GM18517 (cell line): Measurements from ENCODE around the gene DPYD.
"Not testable (repeated sequence)": the region's sequence is repeated elsewhere in the genome, so short reads cannot be mapped to it uniquely, and the experiment has no call there.

ENCODE experiments used
- ATAC-seq: cut with Tn5 transposase; IDR thresholded peaks from one replicate; pipeline ENCODE4 v1.9.1; 2021; ENCODE audit warnings: mild to moderate bottlenecking, moderate library complexity; ENCODE audit not compliant: unreplicated experiment

DPYD gene

DNA sequence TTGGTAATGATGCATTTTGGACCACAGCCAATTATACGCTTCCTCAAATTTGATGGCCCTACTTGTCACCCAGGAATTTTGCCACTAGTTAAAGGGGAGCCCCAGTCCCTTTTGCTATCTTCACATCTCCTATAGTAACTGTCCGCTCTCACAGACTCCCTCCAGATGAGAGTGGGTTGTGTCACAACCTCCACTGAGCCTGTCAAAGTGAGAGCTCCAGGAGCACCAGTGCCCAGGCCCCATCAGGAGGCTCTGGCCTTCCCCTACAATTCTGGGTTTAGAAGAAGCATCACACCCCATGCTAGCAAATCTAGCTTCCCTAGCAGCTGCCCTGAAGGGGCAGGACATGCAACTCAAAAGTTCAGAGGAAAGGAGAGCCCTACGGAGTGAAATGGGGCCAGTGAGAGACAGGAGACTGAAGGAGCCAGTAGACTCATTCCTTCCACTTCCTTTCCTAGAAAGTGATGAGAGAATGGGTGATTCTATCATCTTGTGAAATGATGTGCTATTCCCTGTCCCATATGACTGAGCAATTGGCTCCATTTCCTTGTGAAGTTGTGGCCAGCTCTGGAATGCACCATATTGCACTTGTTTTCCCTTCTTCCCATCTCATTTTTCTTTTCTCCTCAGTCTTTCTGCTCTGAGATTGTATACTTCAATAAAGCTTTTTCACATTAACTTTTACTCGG, 541.3 kb downstream of the DPYD start:
- no peak for ATAC-seq

DNA sequence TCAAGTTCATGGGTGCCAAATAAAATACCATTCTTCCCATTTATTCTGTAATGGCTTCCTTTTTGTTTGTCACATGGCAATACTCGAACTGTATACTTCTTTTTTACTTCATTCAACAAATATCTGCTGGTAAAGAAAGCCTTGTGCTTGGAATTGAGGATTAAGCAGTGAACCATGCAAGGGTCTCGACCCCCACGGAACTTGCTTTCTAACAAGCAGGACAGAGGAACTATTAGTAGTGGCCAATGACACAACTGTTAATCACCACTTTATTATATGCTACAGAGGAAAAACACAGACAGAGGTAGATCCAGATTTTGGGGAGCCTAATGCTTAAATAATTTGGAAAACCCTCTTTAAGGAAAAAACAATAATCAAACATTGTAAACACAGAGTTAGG, 542.2 kb downstream of the DPYD start:
- no peak for ATAC-seq

DNA sequence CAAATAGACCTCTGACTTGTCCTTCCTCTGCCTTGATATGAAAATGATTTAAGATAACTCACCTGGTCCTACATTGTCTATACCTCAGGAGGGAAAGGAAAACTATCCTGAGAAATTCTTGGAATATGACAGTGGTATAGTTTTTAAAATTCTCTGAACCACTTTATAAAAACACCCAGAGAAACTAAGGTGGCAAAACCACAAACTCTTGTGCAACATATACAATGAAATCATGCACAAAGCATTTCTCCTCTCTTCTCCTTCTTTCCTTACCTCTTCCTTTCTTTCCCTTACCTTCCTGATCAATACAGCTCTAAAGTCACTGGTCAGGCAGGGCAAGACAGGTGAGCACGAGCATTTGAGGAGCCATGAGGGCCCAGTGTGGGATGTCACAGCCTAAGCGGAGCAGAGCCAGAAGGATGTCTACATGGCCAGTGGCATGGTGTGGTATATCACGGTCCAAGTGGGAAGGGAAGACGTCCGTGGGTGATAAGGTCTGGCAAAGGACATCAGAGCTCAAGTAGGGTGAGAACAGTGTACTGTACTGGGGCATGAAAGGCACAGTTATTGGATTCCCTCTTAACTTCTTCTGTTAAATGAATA, 543.3 kb downstream of the DPYD start:
- ATAC-seq, result no peak

DNA sequence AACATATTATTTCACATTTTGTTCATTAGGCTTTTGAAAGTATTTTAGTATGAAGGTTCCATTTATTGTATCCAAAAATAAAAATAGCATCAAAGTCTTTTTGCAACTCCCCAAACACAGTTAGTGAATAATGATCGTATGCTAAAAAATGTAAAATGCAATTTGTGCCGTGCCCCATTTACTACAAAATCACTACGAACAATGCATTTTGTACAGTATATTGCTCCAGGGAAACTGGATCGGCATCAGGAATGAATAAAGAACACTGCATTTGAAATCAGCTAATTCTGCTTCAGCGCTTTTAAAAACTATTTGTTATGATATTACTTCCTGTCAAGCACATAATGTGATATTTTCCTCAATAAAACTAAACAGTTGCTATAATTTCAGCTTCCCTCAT, 547.8 kb downstream of the DPYD start:
- no peak for ATAC-seq

DNA sequence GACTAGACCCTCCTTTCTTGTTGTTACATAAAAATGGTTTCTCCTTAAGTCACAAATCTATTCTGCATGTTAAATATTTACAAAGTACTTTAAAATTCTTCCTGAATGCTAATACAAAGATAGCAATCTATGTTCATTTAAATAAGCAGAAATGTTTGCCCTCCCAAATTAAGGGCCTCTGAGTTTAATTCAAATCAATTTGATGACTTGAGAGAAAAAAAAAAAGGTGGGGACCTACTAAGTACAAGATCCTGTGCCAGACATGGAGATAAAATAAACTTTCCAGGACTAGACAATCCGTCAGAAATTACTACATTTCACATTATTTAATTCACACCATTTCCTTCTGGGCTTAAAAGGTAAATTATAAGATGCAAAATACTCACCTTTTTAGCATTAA, 548.3 kb downstream of the DPYD start:
- no peak for ATAC-seq

DNA sequence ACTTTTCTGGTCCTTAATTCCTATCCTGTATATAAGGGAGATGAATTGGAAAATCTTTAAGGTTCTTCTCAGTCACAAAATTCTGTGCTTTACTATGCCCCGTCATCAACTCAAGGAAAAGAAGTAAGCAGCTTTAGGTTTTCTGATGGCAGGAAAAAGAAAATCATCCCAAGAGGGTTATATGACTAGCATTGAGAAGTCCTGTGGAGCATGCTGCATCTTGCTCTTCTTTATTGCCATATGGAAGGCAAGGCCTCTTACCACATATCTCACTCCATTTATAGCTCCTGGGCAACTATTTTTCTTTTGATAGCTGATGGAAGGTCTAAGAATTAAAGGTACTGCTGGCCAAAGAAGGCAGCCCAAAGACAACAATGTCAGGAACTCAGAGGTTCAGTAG, 552.5 kb downstream of the DPYD start:
- ATAC-seq, result no peak

DNA sequence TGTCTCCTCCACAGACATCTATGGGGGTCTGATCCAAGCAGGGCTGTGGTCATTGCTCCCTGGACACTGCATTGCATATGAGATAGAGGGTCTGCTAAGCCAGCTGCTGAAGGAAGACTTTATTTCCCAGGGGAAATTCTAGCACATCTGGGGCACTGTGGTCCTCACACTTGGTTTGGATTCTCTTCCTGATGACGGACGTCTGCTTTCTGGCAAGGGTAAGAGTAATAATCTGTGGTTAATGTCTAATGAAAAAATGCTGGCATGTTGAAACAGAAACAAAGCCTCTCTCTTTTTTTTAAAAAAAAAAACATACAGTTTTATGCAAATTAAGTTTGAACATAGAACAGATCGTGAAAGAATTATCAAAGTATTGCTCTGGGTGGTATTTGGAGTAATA, 553.9 kb downstream of the DPYD start:
- ATAC-seq, result no peak

DNA sequence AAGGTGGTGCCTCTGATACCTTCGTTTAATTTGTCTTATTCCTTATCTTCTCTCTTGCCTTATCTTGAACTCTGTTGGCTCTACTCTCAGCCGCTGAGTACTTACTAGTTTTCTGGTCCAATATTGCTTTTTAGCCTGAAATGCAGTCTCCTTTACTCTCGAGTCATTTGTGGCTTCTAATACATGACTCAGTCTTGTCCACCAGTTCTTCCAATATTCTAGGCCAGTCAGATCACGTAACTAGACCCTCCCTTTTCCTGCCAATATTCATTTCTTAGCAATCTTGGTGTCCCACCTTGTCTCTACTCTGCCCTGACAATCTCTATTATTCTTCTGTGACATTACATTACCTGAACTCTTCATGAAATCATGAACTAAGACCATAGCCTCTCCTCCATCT, 555.8 kb downstream of the DPYD start:
- no peak for ATAC-seq

DNA sequence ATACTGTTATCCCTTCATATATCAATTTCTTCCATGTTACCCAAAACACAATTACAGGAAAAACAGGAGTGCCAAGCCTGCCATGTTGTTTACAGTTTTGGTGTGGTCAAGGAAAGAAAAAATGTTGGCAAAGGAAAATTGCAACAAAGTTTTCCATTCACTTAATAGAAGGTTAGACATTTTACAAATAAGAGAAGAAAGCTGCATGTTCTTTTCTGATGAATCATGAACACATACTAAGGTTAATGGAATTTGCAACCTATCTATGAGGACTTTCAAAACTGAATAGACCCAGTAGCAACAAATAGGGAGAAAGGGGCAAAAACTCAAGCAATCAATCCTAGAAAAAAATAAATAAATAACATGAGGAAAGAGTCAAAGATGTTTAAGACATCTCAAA, 556.7 kb downstream of the DPYD start:
- no peak for ATAC-seq

DNA sequence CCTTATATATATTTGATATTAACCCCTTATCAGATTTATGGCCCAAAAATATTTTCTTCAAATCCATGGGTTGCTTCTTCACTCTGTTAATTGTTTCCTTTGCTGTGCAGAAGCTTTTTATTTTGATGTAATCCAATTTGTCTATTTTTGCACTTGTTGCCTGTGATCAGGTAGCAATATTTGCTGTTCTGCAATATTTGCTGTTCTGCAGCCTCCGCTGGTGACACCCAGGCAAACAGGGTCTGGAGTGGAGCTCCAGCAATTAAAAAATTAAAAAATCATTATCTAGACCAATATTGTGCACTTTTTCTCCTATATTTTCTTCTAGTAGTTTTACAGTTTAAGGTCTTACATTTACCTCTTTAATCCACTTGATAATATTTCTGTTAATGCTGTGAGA, 564.5 kb downstream of the DPYD start:
- ATAC-seq, result no peak

DNA sequence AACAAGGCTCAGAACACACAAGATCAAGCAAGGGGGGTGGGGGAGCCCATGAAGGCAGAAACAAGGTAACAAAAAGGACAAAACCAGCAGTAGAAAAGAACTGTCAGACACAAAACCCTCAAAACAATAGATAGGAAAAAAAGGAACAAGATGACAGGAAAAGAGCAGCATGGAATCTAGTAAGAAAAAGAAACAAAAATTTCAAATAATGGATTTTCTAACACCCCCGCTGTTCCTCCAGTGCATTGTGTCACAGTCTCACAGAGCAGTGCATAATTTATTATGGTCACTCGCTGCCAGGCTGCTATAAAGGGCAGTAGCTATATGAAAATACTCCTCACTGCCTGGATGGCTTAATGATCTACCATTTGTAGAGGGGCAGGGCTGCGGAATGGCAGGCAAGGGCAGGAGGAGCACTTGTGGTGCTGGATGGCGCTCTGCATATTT, 567.9 kb downstream of the DPYD start:
- ATAC-seq, result no peak

DNA sequence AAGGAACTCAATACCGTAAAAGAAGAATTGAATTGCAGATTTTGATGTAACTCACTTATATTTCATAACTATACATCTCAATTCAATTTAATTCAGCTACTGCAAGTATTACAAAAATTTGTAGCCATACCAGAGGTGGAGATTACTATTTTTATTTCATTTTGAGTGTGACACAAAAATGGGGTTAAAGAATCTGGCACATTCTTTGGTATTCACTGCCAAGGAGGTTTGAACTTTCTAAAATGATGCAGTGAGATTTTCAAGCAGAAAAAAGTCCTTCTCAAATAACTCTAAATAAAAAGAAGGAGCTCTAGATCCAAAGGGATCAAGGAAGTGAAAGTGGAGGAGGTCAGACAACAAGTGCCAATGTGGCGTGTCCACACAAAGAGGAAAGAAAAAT, 569.0 kb downstream of the DPYD start:
- ATAC-seq, result no peak

DNA sequence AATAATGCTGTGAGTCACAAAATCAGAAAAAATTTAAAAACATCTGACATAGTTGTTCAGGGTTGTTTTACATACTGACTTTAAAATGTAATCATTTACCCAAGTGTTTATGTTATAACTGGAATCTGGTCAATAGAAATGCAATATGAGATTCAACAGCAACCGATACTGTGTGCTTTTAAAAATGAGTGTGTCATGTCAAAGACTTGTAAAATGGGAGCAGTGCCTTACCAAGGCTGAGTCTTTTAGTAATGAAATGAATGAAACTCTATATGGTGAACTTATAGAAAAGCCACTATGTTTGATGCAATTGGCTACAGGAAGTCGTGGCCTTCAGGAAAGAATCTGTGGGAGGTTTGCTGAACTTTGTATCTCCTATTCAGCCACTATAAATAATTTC, 570.2 kb downstream of the DPYD start:
- no peak for ATAC-seq

DNA sequence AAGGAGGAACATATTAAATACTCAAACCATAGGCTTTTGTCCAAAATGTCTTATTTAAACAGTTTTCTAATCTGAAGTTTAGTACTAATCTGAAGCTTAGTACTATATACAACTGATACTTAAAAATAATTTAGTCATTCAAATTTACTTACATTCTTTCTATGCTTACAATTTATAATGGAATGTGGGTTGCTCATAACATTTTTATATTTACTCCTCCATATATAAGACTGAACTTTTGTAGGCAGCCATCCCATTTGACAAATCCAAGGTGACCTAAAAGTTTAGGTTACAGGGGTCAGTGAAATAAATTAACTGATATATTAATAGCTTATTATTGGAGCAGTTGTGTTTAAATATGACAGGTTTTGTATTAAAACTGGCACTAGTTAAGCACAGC, 570.6 kb downstream of the DPYD start:
- no peak for ATAC-seq

DNA sequence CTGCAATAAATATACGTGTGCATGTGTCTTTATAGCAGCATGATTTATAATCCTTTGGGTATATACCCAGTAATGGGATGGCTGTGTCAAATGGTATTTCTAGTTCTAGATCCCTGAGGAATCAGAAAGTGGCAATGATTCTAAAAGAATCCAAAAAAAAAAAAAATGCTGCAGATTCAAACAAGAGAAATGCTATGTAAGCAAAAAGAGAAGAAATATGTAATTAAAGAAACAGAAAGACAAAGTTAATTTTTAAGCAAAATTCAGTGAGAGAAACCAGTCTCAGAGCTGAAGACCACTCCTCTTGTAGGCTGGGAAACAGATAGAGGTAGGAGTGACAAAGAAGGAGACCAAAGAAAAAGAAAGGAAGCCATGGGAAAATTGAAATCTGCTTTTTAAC, 571.0 kb downstream of the DPYD start:
- ATAC-seq, result not testable (repeated sequence)

DNA sequence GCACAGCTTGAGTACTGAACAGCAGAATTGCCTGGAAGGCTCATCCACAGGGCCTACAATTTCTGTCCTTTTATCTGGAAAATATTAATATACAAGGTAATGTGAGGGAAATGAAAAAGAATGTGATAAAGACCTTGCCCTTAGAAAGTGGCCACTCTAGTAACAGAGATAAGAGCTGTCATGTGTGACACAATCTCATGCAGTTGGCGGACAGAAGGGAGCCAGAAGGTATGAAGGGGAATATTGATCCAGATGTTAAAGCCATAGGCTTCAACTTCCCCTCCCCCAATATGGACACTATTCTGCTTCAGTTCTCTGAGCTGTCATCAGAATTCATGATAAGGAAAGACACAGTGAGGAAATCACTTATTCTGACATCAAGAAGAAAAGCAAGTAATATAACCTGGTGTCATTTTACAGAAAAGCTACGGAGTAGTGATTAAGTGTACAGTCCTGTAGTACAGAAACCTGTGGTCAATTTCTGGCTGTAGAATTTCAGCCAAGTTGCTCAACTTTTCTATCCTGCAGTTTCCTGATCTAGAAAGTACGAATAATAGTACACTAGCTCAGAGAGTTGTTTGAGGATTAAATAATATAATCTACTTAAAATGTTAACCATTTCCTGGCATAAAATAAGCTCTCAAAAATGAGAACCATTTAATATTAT, 572.1 kb downstream of the DPYD start:
- ATAC-seq, result no peak

DNA sequence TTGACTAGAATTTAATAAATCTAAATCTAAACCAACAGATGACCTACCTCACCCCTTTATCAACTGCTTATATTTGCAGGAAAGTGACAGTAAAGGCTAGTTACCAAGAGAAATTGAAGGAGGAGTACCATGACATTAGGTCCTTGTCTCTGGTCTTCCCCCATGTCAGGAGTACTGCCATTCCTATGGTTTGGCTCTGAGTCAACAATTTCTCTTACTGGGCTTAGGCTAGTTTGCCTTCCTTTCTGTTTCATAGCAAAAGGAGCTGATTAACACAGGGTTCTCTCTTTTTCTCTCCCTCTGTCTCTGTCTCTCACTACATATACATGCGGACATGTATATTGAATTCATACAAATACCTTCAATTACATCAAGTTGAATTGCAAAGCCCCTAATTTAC, 579.9 kb downstream of the DPYD start:
- ATAC-seq, result no peak

DNA sequence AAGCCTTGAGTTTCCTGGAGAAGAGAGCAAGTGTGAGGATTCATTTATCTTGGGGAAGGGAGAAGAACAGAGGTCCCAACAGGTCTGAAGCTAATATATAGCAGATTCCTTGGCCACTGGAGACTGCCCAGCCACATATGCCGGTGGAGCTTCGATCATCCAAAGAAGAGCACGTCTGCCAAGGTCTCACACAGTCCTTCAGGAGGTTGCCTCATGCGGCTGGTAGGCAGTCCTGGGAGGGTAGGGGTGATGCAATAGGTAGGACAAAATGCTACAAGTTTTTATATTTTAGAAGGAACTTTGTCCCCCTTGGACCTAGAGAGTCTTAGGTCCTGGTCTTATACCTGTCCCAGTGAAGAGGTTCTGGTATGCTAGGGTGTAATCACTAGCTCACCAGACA, 582.5 kb downstream of the DPYD start:
- ATAC-seq, result no peak

DNA sequence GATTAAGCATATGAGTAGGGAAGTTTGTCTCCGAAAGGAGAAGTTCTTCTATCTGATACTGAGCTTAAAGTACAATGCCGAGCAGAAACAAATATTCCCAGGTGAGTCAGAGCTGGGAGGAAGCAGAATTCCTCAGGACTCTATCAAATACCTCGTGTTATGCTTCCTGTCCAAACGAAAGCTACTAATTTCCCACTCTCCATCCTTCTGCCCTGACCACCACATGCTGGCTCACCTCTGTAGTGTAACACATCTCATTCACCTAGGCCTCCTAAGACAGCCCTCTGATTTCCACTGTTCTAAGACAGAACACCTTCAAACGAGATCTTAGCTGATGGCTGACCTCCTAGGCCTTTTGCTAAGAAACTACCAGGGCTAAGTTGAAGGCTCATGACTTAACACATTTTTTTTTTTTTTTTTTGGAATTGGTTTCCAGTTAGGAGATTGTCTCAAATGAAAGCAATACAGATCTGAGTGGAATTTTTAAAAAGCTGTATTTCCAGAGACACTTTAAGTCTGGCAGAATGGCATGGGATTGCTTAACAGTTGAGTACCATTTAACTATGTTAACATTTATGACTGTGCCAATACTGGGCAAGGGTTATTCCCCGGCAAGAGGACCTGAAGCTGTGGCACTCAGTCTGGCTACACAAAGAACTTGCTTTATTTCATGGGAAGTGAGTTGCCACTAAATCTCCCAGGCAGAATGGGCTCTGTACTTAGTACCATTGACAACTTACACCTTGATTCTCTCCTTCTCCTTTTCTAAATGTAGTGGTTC, 583.4 kb downstream of the DPYD start:
- no peak for ATAC-seq

DNA sequence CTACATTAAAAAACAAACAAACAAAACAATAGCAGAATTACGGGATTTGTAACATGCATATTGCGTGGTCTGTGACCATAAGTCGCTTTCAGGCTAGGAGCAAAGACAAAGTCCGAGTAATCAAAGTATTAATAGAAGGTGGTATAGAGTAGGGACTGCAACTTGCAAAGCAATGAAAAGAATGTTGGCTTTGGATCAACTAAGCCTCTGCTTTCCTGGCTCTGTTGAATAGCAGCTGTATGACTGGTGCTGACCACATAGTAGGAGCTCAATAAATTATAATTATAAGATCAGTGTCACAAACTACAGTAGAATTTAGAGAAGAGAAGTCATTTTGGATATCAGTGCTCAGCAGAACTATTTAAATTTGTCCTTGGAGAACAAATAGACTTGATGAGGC, 586.4 kb downstream of the DPYD start:
- ATAC-seq, result no peak

DNA sequence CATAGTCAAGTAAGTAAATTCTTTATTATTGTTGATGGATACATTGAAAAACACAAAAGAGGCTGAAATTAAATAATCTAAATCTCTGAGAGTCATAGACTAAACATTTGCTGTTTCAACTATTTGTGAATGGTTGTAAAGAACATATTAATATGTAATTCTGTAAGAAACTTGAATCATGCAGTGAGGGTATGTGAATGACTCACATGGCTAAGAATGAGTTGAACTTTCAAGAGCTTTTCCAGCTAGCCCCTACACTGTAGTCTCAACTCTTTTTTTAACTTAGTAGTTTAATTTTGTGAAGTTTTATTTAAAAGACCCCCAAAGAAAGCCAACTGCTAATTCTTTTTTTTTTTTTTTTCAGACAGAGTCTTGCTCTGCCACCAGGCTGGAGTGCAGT, 588.1 kb downstream of the DPYD start:
- no peak for ATAC-seq

DNA sequence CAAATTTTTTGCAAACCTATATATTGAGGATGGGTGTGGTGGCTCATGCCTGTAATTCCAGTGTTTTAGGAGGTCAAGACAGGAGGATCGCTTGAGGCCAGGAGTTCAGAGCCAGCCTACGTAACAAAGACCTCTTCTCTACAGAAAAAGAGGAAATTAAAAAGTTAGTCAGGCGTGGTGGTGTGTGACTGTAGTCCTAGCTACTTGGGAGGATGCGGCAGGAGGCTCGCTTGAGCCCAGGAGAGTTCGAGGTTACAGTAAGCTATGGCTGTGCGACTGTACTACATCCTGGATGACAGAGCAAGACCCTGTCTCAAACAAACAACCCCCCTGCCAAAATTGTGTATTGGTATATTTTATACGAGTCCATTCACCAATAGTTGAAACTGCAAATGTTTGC, 589.7 kb downstream of the DPYD start:
- no peak for ATAC-seq
